OCI-LY3 (cell line): ENCODE measurements around the gene SYNE1.

ENCODE experiments used
- H2AFZ ChIP-seq: fragments of 200-600, 300-600 bp; shearing (Covaris generic); 2 replicates; pipeline ENCODE4 v1.6.0; 2014; ENCODE audit warnings: antibody characterized with exemption, low read depth, low read length
- H3K27ac ChIP-seq: fragments of 200-600, 300-600 bp; sonication (generic); 2 replicates; pipeline ENCODE4 v1.5.1; 2014; ENCODE audit warnings: mild to moderate bottlenecking, low read length, moderate library complexity, mixed read lengths
- H3K27me3 ChIP-seq: fragments of 200-600, 300-600 bp; sonication (generic); 2 replicates; pipeline ENCODE4 v1.6.1; 2014; ENCODE audit warnings: low read depth, low read length, mixed read lengths
- H3K36me3 ChIP-seq: fragments of 200-600, 300-600 bp; sonication (generic); replicated peaks from 2 replicates; pipeline ENCODE3; 2014; ENCODE audit warnings: low read depth, low read length, mixed read lengths
- H3K4me1 ChIP-seq: fragments of 300-600, 200-600 bp; sonication (generic); 2 replicates; pipeline ENCODE4 v1.6.1; 2014; ENCODE audit warnings: low read length, mixed read lengths
- H3K4me2 ChIP-seq: fragments of 200-600, 300-600 bp; sonication (generic); 2 replicates; pipeline ENCODE4 v1.6.1; 2014; ENCODE audit warnings: low read length, mixed read lengths
- H3K4me3 ChIP-seq: fragments of 300-600, 200-600 bp; sonication (generic); 2 replicates; pipeline ENCODE4 v1.5.1; 2014; ENCODE audit warnings: antibody characterized with exemption, mild to moderate bottlenecking, low read length, moderate library complexity
- H3K79me2 ChIP-seq: fragments of 300-600, 200-600 bp; shearing (Covaris generic); 2 replicates; pipeline ENCODE4 v1.6.1; 2014; ENCODE audit warnings: mild to moderate bottlenecking, low read length, mixed read lengths
- H3K9ac ChIP-seq: fragments of 300-600, 200-600 bp; shearing (Covaris generic); 2 replicates; pipeline ENCODE4 v1.6.0; 2014; ENCODE audit warnings: mild to moderate bottlenecking, low read length, moderate library complexity
- H3K9me3 ChIP-seq: fragments of 200-600, 300-600 bp; shearing (Covaris generic); 2 replicates; pipeline ENCODE4 v1.6.1; 2014; ENCODE audit warnings: low read length, mixed read lengths; ENCODE audit not compliant: insufficient read depth
- H4K20me1 ChIP-seq: fragments of 200-600, 300-600 bp; sonication (generic); 2 replicates; pipeline ENCODE4 v1.6.1; 2016; ENCODE audit warnings: low read length, mixed read lengths; ENCODE audit not compliant: insufficient read depth
- CTCF ChIP-seq: fragments of 200-600, 300-600 bp; sonication (generic); IDR thresholded peaks from 2 replicates; pipeline ENCODE4 v1.5.1; 2014; ENCODE audit warnings: antibody characterized with exemption, low read length, low read depth
- EZH2phosphoT487 ChIP-seq: fragments of 200-600 bp; shearing (Covaris generic); IDR thresholded peaks from 2 replicates; pipeline ENCODE4 v1.6.1; 2018; ENCODE audit warnings: antibody characterized with exemption, mixed run types, low read depth

The SYNE1 gene

DNA sequence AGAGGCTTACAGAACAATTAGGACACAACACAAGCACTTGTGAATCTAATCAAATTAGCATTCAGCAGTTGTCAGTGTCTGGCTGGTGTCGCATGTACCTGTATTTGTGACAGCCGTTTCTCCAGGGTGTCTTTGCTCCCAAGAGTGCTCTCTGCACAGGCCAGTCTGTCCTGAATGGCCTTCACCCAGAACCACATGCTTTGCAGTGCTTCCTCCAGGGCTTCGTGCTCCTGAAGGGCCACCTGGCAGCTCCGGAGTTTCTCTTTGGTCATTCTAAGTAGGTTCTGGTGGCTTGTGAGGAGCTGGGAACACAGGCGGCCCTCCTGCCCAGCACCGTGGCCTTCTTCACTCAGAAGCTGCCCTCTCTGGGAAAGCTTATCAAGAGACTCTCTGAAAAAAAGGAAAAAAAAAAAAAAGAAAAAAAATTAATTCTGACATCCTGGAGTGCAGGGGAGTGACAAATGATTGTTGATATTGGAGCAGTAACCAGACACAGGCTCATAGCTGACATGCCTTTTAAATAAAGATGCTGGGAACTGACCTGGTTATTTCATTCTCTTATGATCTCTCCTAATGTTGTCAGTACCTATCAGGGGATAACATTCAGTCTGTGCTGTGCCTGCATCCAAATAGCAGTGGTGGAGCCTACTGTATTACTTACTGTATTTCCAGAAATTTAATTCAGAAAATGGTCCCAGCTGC is 245.8 kb downstream of the SYNE1 start:
- Histone ChIP-seq H4K20me1 (no peaks in the 10 kb centered on the region), H3K9me3 (no peaks in the 10 kb centered on the region), H3K4me2 (no peak overlapping the region), H3K9ac (no peak overlapping the region), H3K27me3 (no peaks in the 10 kb centered on the region), H3K4me1 (no peaks in the 10 kb centered on the region), H3K36me3 (no peaks in the 10 kb centered on the region), H2AFZ (no peak overlapping the region), H3K27ac (no peak overlapping the region), H3K79me2 (no peaks in the 10 kb centered on the region), H3K4me3 (no peak overlapping the region)
- TF ChIP-seq CTCF: no peak

DNA sequence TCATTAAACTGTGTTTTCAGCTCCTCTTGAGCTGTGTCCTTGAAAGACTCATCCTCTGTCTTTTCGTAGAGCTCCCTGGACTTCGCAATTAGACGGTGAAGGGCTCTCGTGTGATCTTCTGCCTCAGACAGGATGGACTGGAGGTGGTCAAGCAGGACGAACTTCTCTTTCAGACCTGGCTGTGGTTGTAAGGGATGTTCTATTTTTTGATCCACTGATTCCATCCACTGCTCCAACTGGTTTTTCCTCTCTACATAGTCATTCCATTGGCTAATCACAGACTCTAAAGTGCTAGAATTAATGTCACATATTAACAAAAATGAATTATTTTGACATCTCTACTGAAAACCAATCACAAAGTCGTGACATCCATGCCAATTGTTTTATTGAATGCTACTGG is 250.1 kb downstream of the SYNE1 start:
- Histone ChIP-seq H3K4me3 (no peak overlapping the region), H2AFZ (no peak overlapping the region), H3K79me2 (no peaks in the 10 kb centered on the region), H3K9ac (no peak overlapping the region), H3K27me3 (0 out of 2 replicates have a peak, but pooled peaks cover 2% of the 10 kb centered on the region), H3K36me3 (no peaks in the 10 kb centered on the region), H4K20me1 (no peaks in the 10 kb centered on the region), H3K9me3 (no peaks in the 10 kb centered on the region), H3K4me2 (no peak overlapping the region), H3K4me1 (no peaks in the 10 kb centered on the region), H3K27ac (no peak overlapping the region)
- no peak for TF ChIP-seq EZH2phosphoT487
- no peak for TF ChIP-seq CTCF

DNA sequence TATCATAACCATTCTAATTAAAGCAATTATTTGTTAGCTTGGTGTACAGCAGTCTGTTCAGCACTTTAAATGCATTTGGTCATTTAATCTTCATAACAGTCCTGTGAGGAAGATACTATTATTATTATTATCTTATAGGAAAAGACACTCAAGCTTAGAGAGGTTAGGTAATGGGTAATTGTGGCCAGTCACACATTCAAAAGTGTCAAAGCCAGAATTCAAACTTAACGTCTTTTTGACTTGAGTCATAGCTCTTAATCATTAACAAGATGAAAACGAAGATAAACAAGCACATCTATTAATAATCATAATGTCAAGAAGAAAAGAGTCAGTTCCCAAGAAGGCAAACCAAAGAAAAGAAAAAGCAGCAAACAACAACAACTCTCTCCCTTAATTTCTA is 251.0 kb downstream of the SYNE1 start:
- H3K4me1 ChIP-seq: no peaks in the 10 kb centered on the region
- no peak overlapping the region for H3K4me3 ChIP-seq
- H3K79me2 ChIP-seq: no peaks in the 10 kb centered on the region
- no peak overlapping the region for H2AFZ ChIP-seq
- H3K36me3 ChIP-seq: no peaks in the 10 kb centered on the region
- no peaks in the 10 kb centered on the region for H4K20me1 ChIP-seq
- no peaks in the 10 kb centered on the region for H3K9me3 ChIP-seq
- H3K27ac ChIP-seq: no peak overlapping the region
- no peak for TF ChIP-seq EZH2phosphoT487
- TF ChIP-seq CTCF: no peak
- H3K4me2 ChIP-seq: no peak overlapping the region
- H3K9ac ChIP-seq: no peak overlapping the region
- H3K27me3 ChIP-seq: 0 out of 2 replicates have a peak, but pooled peaks cover 2% of the 10 kb centered on the region

GRCh38 chr6:152380993-152381898 is 255.9 kb downstream of the SYNE1 start:
- H3K36me3 ChIP-seq: no peaks in the 10 kb centered on the region
- H3K27ac ChIP-seq: no peak overlapping the region
- no peak overlapping the region for H3K4me2 ChIP-seq
- 0 out of 2 replicates have a peak, but pooled peaks cover 2% of the 10 kb centered on the region for H3K27me3 ChIP-seq
- no peaks in the 10 kb centered on the region for H3K4me1 ChIP-seq
- H3K9me3 ChIP-seq: no peaks in the 10 kb centered on the region
- no peaks in the 10 kb centered on the region for H3K79me2 ChIP-seq
- H3K9ac ChIP-seq: no peak overlapping the region
- H2AFZ ChIP-seq: no peak overlapping the region
- H3K4me3 ChIP-seq: no peak overlapping the region
- no peak for TF ChIP-seq CTCF
- TF ChIP-seq EZH2phosphoT487: no peak
- H4K20me1 ChIP-seq: no peaks in the 10 kb centered on the region
